Lower lobe of right lung (tissue), 2 donors: ENCODE data around the gene KRT15. TPM values are rescaled to one million over a fixed set of nuclear protein-coding genes. Genes with fewer than 3 reads are reported as not detected.
"Not testable (repeated sequence)": the region's sequence is repeated elsewhere in the genome, so short reads cannot be mapped to it uniquely, and the experiment has no call there.

Source experiments
- ATAC-seq, 2 donors: fragments of 200-7000 bp; cut with Tn5 transposase; one replicate each; pipeline ENCODE4 v1.9.1; 2020 to 2022; ENCODE audit warnings: mild to moderate bottlenecking in 2 of 2, moderate library complexity in 2 of 2
- DNase-seq: peaks from one replicate; pipeline ENCODE4 v3.0.0-alpha.2; 2020
- H3K27ac ChIP-seq: fragments of 200-600 bp; one replicate; pipeline ENCODE4 v1.8.0; 2022
- H3K27me3 ChIP-seq: fragments of 200-600 bp; one replicate; pipeline ENCODE4 v1.8.0; 2022; ENCODE audit warnings: low read depth
- H3K36me3 ChIP-seq: fragments of 200-600 bp; one replicate; pipeline ENCODE4 v1.8.0; 2022; ENCODE audit warnings: mild to moderate bottlenecking
- H3K4me1 ChIP-seq: fragments of 200-600 bp; one replicate; pipeline ENCODE4 v1.8.0; 2022
- H3K4me3 ChIP-seq: fragments of 200-600 bp; one replicate; pipeline ENCODE4 v1.8.0; 2022; ENCODE audit warnings: mild to moderate bottlenecking
- H3K9me3 ChIP-seq: fragments of 200-600 bp; one replicate; pipeline ENCODE4 v1.8.0; 2022
- intact Hi-C: fragments of 100-400 bp; cut with DNase I; formaldehyde crosslinking; loops from one replicate; pipeline ENCODE4 v1.11.0; 2022
- total RNA-seq: library from RNA; stranded (reverse); fragmentation: NEBNext Ultra II Directional; extraction: Animal tissue kit (Norgen Biotek cat#: 25700); gene quantifications from one replicate; pipeline ENCODE4 v1.2.1, GENCODE V29; 2021
- TF ChIP-seq, protein P1 (sequence below): fragments of 200-600 bp; IDR thresholded peaks from one replicate; pipeline ENCODE4 v1.8.0; 2022; ENCODE audit warnings: antibody characterized with exemption, mild to moderate bottlenecking
- donor health status: DM: no; HTN: yes; CAD: no; lungs with severe emphysema.

KRT15 gene
- total RNA-seq, 1 donor from 2014 or later, result 9.0 TPM

DNA sequence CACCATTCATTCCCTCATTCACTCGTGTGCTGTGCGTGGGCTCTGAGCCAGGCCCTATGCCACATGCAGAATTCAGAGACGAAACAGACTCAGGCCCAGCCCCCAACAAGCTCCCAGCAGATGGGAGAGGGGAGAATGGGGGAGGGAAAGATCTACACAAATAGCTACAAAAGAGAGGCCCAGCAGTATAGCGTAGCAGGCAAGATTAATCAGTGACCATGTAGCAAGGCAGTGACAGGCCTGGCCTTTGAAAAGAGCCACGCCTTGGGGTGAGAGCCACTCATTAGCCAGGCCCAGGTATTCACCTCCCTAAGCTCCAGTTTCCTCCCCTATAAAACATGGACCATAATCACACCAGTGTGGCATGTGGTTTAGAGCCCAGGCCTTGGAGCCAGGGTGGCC, 25.8 kb upstream of the KRT15 start:
- peak overlapping the region; percentile 49 for H3K27ac ChIP-seq
- DNase-seq (no peak), ATAC-seq (peak; percentile 29 to 33)
- no peak overlapping the region for H3K4me3 ChIP-seq
- H3K27me3 ChIP-seq, result no peaks in the 10 kb centered on the region
- TF ChIP-seq, protein P1, sequence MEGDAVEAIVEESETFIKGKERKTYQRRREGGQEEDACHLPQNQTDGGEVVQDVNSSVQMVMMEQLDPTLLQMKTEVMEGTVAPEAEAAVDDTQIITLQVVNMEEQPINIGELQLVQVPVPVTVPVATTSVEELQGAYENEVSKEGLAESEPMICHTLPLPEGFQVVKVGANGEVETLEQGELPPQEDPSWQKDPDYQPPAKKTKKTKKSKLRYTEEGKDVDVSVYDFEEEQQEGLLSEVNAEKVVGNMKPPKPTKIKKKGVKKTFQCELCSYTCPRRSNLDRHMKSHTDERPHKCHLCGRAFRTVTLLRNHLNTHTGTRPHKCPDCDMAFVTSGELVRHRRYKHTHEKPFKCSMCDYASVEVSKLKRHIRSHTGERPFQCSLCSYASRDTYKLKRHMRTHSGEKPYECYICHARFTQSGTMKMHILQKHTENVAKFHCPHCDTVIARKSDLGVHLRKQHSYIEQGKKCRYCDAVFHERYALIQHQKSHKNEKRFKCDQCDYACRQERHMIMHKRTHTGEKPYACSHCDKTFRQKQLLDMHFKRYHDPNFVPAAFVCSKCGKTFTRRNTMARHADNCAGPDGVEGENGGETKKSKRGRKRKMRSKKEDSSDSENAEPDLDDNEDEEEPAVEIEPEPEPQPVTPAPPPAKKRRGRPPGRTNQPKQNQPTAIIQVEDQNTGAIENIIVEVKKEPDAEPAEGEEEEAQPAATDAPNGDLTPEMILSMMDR, result no peak
- peaks cover 19% of the 10 kb centered on the region for H3K4me1 ChIP-seq
- no peaks in the 10 kb centered on the region for H3K36me3 ChIP-seq
- no peaks in the 10 kb centered on the region for H3K9me3 ChIP-seq
- intact Hi-C loops, result no loop called here

DNA sequence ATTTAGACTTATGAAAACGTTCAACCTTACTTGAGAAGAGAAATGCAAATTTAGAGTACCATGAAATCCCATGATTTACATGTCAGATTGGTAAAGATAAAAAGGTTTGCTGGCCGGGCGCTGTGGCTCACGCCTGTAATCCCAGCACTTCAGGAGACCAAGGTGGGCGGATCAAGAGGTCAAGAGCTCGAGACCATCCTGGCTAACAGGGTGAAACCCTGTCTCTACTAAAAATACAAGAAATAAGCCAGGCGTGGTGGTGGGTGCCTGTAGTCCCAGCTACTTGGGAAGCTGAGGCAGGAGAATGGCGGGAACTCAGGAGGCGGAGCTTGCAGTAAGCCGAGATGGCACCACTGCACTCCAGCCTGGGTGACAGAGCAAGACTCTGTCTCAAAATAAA, 24.1 kb upstream of the KRT15 start:
- DNase-seq, H3K27me3 ChIP-seq, H3K4me3 ChIP-seq, H3K9me3 ChIP-seq, H3K36me3 ChIP-seq, H3K27ac ChIP-seq, intact Hi-C loops, H3K4me1 ChIP-seq, ATAC-seq: not testable (repeated sequence)

DNA sequence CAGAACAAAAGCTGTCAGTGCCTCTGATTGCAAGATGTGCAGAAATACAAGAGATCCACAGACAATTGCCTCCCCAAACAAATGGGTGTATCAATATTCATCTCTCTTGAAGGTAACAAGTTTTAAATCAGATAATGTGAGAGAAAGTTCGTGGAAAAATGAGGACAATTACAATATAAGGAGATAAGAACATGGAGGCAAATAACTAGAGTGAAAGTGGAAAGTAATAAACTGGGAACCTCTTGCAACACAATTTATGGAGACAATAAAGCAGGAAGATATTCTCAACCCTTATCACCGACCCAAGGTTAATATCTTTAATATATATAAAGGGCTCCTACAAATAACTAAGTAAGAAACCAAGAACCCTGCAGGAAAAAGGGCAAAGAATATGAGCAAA, 23.7 kb upstream of the KRT15 start:
- Histone ChIP-seq H3K36me3 (no peaks in the 10 kb centered on the region), H3K4me1 (no peaks in the 10 kb centered on the region), H3K27ac (no peak overlapping the region), H3K4me3 (no peak overlapping the region), H3K9me3 (no peaks in the 10 kb centered on the region), H3K27me3 (no peaks in the 10 kb centered on the region)
- no peak for ATAC-seq
- intact Hi-C loops, result no loop called here
- TF ChIP-seq, protein P1, result no peak
- no peak for DNase-seq

DNA sequence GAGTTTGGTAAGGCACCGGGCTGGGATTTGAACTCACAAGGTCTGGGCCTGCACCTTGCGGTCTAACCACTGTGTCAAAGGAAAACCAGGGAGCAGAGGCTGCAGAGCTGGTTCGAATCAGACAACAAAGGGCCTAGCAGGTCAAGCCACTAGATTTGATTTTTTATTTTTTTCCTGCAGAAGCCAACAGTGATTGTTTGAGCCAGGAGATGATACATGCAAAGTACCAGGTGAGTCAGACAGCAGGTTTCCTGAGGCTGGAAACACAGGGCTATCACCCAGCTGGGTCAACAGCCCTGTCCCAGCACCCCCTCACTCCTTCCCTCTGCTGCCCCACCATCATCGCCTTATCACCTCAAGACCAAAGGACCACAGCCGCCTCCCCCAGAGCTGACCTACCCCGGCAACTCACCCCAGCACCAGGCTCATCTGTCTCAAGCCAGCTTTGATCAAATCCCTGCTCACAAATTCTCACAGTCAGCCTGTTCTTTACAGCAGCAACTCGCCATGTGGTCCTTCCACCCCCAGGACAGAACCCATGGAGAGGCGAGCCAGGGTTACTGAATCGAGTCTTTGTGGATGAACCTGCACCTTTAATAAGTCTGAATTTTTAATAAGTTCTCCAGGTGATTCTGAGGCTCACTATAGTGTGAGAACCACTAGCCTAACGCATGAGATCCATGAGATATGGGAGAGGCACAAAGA, 22.4 kb upstream of the KRT15 start:
- no peaks in the 10 kb centered on the region for H3K36me3 ChIP-seq
- H3K9me3 ChIP-seq, result no peaks in the 10 kb centered on the region
- no peak overlapping the region for H3K27ac ChIP-seq
- H3K4me3 ChIP-seq, result no peak overlapping the region
- H3K27me3 ChIP-seq, result no peaks in the 10 kb centered on the region
- no peak for DNase-seq
- no peaks in the 10 kb centered on the region for H3K4me1 ChIP-seq
- intact Hi-C loops, result no loop called here
- TF ChIP-seq, protein P1, result no peak
- ATAC-seq, result no peak

DNA sequence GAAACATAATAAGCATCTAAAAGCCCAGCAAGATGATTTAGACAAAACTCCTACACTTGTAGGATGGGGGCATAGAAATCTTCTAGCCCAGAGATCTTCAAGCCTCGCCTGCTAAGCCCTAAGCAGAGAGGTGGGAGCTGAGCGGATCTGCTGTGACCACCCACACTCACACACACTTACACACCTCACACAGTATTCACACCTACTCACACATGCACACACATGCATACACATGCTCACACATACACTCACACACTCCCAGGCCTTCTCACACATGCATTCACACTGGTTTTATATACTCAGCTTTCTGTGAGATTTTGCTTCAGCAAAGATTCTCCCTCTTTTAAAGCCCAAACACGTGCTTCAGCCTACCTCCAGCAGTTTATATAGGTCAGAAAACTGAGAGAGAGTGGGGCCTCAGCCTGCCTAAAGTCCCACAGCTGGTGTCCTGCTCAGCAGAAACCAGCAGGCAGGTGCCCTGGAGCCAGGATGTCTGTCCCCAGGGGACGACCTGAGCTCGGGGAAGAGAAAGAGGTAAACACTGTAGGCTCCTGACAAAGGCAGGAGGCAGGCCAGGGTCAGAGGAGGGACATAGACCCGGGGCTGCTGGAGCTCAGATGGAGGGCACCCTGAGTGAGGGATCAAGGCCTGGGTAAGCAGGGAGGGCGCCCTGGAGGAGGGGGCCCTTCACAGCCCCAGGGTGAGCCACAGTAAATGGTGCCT, 21.4 kb upstream of the KRT15 start:
- no peaks in the 10 kb centered on the region for H3K4me1 ChIP-seq
- ATAC-seq, result no peak
- H3K27me3 ChIP-seq, result peaks cover 5% of the 10 kb centered on the region

More for the DNA sequence above, 21.4 kb upstream of the KRT15 start:
- no peak for DNase-seq
- intact Hi-C loops, result no loop called here
- Histone ChIP-seq H3K9me3 (no peaks in the 10 kb centered on the region), H3K4me3 (no peak overlapping the region), H3K27ac (no peak overlapping the region), H3K36me3 (no peaks in the 10 kb centered on the region)
- TF ChIP-seq, protein P1, result no peak
